GM04503 (cell line): ENCODE measurements around the gene ARSB.

Experiments used
- DNase-seq: peaks from one replicate; pipeline ENCODE4 v3.0.0-alpha.2; 2012; ENCODE audit warnings: low read depth

Gene ARSB

GRCh38 chr5:78805474-78806124 lies 179.5 kb downstream of the ARSB start:
- DNase-seq: no peak

DNA sequence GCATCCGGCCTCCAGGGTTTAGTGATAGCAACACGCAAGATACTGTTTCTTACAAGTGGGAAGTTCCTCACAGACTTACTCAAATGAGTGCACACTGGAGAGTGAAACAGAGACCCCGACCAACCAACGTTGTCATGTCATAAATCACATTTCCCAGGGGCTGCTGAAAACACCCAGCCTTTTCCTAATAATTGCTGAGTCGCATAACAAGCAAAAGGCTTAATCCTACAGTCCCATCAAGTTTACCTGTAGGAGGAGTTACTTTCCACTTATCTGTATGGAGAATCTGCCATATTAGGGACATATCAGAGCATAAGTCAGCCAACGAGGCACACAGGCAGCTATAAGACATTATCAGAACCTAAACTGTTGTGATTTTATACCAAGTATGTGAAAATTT lies 180.1 kb downstream of the ARSB start:
- DNase-seq: no peak

DNA sequence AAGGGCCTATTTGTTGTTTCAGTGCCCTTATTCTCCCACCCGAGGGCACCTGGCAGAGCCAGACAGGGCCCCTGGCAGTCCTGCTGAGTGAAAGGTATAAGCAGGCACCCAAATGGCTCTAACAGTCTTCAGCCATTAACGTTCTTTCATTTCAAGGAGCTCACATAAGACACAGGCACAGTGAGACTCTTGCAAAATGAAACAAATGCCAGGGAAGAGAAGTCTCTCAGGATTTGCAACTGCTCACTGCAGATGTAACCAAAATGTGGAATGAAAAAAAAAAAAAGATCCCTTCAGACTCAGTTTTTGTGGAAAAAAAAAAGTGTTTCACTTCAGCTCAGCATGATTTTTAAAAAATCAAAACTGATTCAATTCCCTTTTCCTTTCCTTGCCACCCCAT lies 181.2 kb downstream of the ARSB start:
- DNase-seq: no peak

DNA sequence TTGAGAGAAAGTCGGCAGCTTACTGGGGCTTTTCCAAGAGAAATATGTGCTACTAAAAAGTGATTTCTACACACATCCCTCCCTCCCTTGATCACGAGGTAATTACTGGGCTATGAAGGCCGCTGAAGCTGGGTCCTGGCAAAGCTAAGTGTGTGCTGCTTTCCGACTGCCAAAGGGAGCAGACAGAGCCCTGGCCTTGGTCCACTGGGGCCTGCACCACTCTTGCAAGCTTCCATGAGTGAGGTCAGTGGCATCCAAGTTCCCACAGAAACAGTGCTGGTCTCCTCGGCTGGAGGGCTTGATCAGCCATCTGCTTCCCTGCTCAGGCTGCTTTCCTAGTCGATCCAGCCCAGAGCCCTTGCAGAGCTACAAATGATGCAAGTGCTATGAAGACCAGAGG lies 181.8 kb downstream of the ARSB start:
- no peak for DNase-seq

DNA sequence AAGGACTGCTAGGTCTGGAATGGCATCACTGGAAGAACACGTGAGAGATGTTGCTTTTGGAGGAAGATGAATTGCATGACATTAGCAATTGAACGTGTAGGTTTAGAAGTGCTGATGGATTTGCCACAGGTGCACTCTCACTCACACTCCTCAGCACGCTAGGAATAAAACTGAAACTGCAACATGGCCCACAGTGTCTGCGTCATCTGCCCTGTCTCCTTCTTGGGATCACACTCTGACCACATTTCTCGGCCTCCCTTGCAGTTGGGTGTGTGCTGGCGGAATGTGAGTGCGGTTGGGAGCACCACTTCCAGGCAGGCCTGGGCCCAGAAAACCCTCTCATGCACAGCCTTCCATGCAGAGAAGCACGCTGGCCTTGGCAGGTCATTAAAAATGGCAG lies 183.7 kb downstream of the ARSB start:
- no peak for DNase-seq

DNA sequence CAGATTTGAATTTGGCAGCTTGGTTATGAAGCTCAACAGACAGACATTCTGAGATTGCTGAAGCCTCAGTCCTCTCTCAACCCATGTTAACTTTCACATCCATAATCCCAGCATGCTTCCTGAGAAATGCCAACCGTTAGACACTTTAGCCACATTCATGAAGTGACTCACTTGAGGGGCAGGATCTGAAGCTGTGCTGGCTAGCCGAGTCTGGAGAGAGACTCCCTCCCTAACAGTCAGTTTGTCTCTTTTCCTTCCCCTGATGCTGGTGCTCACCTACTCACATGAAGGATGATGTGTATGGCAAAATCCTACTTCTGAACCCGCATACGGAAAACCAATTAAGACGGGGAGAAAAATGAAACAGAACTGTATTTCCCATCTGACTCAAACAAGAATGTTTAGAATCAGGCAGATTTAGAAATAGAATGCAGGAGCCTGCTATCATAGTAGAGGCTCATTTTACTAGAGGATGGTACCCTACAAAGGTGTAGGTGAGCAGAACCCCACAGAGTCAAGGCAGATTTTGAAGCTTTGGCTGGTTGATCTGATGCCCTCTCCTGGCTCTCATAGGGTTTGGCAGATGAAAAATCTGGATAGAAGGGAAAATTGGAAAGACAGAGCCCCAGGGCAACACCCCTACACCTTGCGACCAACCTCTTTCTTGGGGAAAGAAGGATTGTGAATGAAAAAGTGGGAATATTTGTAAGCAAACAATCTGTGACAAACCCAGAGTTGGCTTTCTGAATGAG lies 185.7 kb downstream of the ARSB start:
- DNase-seq: no peak

GRCh38 chr5:78798673-78799029 lies 186.5 kb downstream of the ARSB start:
- no peak for DNase-seq

DNA sequence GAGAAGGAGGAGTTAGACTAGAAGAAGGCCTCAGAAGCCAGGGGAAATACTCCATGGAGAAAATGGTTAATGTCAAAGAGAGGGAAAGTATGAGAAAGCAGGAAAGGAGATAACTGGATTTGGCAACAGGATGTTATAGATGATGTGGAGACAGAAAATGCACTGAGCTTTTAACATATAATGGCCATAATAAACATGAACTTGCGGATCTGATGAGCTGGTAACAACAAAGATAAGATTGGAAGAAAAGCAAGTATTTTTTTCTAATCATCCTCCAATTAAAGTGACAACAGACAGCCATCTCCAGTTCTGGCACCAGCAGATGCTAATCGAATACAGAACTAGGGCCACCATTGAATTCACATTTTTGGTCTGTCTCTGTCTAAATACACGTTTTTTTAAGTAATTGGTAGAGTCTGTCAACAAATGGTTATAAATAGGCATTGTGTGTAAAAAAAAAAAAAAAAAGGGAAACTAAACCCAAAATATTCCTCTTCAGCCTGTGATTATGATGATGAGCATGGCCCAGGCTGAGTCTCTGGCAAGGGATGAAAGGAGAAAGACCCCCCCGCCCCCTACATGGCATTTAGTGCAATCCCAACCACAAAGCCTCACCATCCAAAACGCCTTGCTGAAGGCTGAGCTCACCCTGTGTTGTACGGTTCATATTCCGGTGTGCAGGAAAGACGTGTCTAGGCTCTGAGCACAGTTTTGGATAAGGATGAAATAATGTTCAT lies 187.0 kb downstream of the ARSB start:
- DNase-seq: no peak

- DNase-seq: no peak
Observed at GRCh38 chr5:78795757-78796156, 189.4 kb downstream of the ARSB start.

- DNase-seq: no peak
Observed at GRCh38 chr5:78794693-78795215, 190.4 kb downstream of the ARSB start.

DNA sequence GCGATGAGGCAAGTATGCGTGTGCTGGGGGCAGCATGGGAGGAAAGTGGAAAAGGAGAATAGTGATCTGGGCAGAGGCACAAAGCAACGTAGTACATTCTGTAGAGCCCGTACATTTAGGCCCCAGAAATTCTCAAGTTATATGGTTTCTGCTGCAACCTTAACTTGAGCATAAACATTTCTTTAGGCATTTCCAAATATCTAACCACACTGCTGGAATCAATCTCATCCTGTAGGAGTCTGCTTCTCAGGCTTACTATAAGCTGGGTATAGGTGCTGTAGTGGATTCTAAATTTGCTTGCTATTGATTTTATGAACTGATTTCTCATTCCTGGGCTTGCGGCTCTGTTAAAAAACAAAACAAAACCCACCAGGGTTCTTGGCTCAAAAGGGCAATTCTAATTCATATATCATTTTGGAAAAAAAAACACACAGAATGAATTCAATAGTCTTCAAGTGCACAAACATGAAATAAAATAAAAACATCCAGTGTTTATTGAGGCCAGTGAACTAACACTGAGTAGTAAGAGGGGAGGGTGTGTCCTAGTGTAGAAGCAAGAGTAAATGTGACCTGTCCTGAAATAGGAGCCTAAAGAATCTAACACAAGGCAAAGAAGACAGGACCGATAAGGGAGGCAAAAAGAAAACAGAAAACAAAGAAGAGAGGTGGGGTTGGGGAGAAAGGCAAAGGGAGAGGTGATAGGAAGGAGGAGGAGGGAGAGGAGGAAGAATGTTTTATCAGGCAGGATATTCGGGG lies 191.0 kb downstream of the ARSB start:
- DNase-seq: no peak

DNA sequence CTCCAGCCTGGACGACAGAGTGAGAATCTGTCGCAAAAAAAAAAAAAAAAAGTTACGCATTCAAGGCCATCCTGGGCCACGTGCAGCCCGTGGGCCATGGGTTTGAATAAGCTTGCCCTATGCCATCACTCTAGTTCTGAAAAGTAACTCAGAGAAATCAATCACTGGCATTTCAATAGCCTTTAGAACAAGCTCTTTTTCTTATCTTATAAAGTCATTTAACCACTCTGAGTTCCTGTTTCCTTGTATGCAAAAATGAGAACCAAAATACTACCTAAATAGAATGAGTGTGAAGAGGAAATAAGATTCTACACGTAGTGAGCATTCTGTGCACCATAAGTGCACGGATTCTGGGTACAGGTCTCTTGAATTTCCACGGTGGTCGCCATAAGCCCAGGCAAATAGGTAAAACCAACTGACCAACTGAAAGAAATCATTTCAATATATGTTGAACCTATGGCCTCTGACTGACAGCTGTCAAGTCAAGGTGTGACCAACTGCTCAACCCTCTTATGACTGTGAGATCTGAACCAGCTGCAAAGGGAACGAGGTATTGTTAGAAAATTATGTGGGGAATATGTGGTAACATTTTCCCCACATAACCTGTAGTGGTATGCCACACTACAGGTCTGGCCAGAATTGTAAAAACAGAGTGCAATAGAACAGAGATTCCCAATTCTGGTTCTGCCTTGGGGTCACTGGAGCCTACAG lies 192.6 kb downstream of the ARSB start:
- DNase-seq: no peak

- DNase-seq: no peak
Observed at GRCh38 chr5:78791501-78792100, 193.5 kb downstream of the ARSB start.

GRCh38 chr5:78787783-78788182 lies 197.3 kb downstream of the ARSB start:
- no peak for DNase-seq

- DNase-seq: no peak
Observed at GRCh38 chr5:78785454-78785853, 199.7 kb downstream of the ARSB start.

DNA sequence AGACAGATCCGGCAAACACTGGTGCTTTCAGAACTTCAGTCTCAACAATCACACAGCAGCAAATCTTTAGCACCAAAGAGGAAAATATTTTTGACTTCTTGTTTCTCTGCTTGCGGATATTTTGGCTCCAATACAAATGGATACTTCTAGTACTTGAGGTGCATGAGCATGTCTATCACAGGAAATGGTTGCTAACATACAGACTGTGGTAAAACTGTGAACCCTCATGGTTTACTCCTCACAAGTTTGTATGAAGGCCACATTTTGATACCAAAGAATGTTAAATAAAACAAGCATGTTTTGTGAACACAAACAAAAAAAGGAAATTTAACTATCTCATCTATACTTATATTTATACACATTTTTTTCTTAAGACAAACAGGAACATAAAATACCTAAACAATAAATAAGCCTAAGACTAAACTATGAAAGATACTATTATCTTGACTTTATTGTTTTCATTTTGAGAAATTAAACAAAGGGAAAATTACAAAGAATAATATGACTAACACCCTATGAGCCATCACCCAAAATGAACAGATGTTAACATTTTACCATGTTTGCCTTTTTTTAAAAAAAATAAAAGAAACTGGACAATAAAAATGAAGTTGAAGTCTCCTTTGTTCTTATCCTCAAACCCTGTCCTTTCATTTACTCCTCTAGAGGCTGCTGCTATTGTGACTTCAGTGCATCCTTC lies 201.5 kb downstream of the ARSB start:
- DNase-seq: no peak

DNA sequence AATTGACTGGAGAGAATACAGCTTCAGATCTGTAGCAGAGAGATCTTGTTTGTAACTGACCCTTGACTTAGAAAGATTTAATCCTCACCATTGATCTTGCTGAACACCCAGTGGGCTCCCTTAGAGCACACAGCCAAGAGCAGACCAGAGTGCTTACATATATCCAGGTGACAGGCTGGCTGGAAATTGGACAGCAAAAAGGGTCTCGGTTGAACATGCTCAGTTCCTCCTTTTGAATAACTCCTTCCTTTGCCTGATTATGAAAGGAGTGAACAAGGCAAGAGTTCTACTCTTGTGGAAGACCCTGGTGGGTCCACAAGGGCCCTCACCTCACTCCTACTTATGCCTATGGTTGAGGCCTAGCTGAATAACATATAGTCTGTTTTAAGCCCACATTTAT lies 202.4 kb downstream of the ARSB start:
- DNase-seq: no peak

DNA sequence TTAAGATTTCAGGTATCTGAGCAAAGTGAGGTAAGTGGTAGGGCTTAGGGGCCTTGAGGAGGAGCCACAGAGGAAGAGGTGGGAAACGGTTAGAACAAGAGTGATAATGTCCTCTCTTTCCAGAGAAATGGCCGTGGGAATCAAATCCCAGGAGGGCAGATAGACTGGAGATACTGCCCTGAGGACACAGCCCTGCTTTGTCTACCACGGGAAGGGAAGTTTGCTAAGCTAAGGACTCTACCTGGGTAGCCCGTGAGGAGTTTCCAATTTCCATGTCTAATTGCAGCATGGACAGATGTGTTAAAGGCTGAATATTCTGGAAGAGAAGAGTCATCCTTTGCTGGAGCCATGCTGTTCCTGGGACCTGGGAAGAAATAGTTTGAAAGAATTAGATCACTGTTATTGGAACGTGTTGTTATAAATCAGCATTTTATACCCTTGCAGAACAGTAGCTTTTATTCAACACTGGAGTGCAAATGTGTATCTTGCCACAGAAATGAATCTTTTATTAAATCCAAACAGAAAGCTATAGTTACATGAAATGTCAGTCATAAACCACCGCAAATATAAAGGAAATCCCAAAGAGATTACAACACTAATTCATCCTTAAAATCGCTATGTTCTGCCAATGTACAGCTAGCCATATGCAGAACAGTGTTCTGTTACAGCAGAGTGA lies 203.4 kb downstream of the ARSB start:
- no peak for DNase-seq

- DNase-seq: no peak
Observed at GRCh38 chr5:78779771-78780616, 205.1 kb downstream of the ARSB start.
